OCI-LY7 (cell line): ENCODE results near the gene PARN. TPM values are rescaled to one million over a fixed set of nuclear protein-coding genes. Genes with fewer than 3 reads are reported as not detected.
"Not testable (repeated sequence)": the region's sequence is repeated elsewhere in the genome, so short reads cannot be mapped to it uniquely, and the experiment has no call there.

Source experiments
- BruUV-seq: library from RNA; stranded (reverse); fragments of 400-500 nt; replicated peaks from 2 replicates; lab custom pipeline; 2021; lab: Mats Ljungman, UMichigan
- CTCF ChIA-PET: fragments of 300-600 bp; sonication (Branson Sonifier 250); formaldehyde crosslinking; loops from one replicate; lab custom pipeline; 2022; ENCODE audit warnings: antibody characterized with exemption; ENCODE audit not compliant: unreplicated experiment; lab: Charles Lee
- POLR2A ChIA-PET: fragments of 300-600 bp; sonication (Branson Sonifier 250); formaldehyde crosslinking; loops from one replicate; lab custom pipeline; 2022; ENCODE audit warnings: antibody characterized with exemption; lab: Charles Lee
- DNase-seq: peaks from one replicate; pipeline ENCODE4 v3.0.0-alpha.2; 2015; ENCODE audit warnings: low spot score
- H2AFZ ChIP-seq: fragments of 200-600 bp; sonication (generic), shearing (Covaris generic); 2 replicates; pipeline ENCODE4 v1.6.1; 2014; ENCODE audit warnings: mild to moderate bottlenecking, antibody characterized with exemption, low read length, moderate library complexity
- H3K27ac ChIP-seq: fragments of 200-600 bp; sonication (generic); 2 replicates; pipeline ENCODE4 v1.5.1; 2014; ENCODE audit warnings: mixed run types, low read depth, mild to moderate bottlenecking, moderate library complexity, low read length, inconsistent platforms; ENCODE audit not compliant: poor library complexity, severe bottlenecking
- H3K36me3 ChIP-seq: fragments of 200-600 bp; sonication (generic); 2 replicates; pipeline ENCODE4 v1.6.1; 2014; ENCODE audit warnings: mild to moderate bottlenecking, antibody characterized with exemption, low read length, moderate library complexity, mixed read lengths; ENCODE audit not compliant: insufficient read depth
- H3K4me1 ChIP-seq: fragments of 200-600 bp; sonication (generic); 2 replicates; pipeline ENCODE4 v1.5.1; 2014; ENCODE audit warnings: mild to moderate bottlenecking, low read length; ENCODE audit not compliant: insufficient read depth, poor library complexity, severe bottlenecking
- H3K4me2 ChIP-seq: fragments of 200-600 bp; sonication (generic); 2 replicates; pipeline ENCODE4 v1.6.1; 2014; ENCODE audit warnings: mild to moderate bottlenecking, low read length
- H3K4me3 ChIP-seq: fragments of 200-600 bp; sonication (generic); 2 replicates; pipeline ENCODE4 v1.5.1; 2014; ENCODE audit warnings: mild to moderate bottlenecking, low read depth, low read length; ENCODE audit not compliant: poor library complexity, severe bottlenecking
- H3K79me2 ChIP-seq: fragments of 200-600 bp; sonication (generic); 2 replicates; pipeline ENCODE4 v1.6.1; 2016; ENCODE audit warnings: low read depth, mild to moderate bottlenecking, low read length, moderate library complexity, mixed read lengths; ENCODE audit not compliant: insufficient read depth
- H3K9me2 ChIP-seq: fragments of 200-600 bp; sonication (generic); 2 replicates; pipeline ENCODE4 v1.6.1; 2016; ENCODE audit warnings: mild to moderate bottlenecking, low read length, mixed read lengths; ENCODE audit not compliant: insufficient read depth
- H3K9me3 ChIP-seq: fragments of 200-600 bp; sonication (generic); 2 replicates; pipeline ENCODE4 v1.6.1; 2014; ENCODE audit warnings: mild to moderate bottlenecking, mixed run types, low read length, mixed read lengths
- H4K20me1 ChIP-seq: fragments of 200-600 bp; sonication (generic); 2 replicates; pipeline ENCODE4 v1.6.1; 2014; ENCODE audit warnings: mild to moderate bottlenecking, antibody characterized with exemption, low read length, moderate library complexity, mixed read lengths; ENCODE audit not compliant: insufficient read depth
- CTCF ChIP-seq: fragments of 200-600 bp; sonication (generic); conservative IDR thresholded peaks from 2 replicates; pipeline ENCODE4 v1.5.1; 2014; ENCODE audit warnings: mild to moderate bottlenecking, antibody characterized with exemption, low read length, moderate library complexity, mixed read lengths
- EZH2phosphoT487 ChIP-seq: fragments of 200-600 bp; sonication (generic); IDR thresholded peaks from 2 replicates; pipeline ENCODE4 v1.6.1; 2018; ENCODE audit warnings: low read depth, borderline replicate concordance, mild to moderate bottlenecking, mixed run types, antibody characterized with exemption, low read length, moderate library complexity, mixed read lengths
- intact Hi-C: fragments of 100-400 bp; cut with micrococcal nuclease; formaldehyde crosslinking; loops from one replicate; pipeline ENCODE4 v1.10.0; 2022; ENCODE audit not compliant: unreplicated experiment
- total RNA-seq, 2 experiments: library from RNA; depleted of rRNA in 1 of 2; stranded (reverse); fragments of >200 nt in 1 of 2; shearing (Covaris generic) in 1 of 2; gene quantifications; 2 replicates each; pipeline ENCODE4 v1.2.3, GENCODE V29; 2014 to 2022

PARN gene
- total RNA-seq, 2 experiments from 2014 or later: 40.1 to 76.5 TPM

- CTCF ChIA-PET: no interaction called here
- H4K20me1 ChIP-seq: no peaks in the 10 kb centered on the region
- BruUV-seq: no TSS peak
- no peak overlapping the region for H3K4me2 ChIP-seq
- intact Hi-C loops: no loop called here
- no peaks in the 10 kb centered on the region for H3K4me1 ChIP-seq
- no peak overlapping the region for H3K4me3 ChIP-seq
- H3K9me3 ChIP-seq: no peaks in the 10 kb centered on the region
- no peak overlapping the region for H2AFZ ChIP-seq
- H3K27ac ChIP-seq: no peak overlapping the region
- DNase-seq: no peak
- H3K9me2 ChIP-seq: no peaks in the 10 kb centered on the region
- H3K36me3 ChIP-seq: peaks cover 90% of the 10 kb centered on the region
- TF ChIP-seq EZH2phosphoT487: no peak
- no peak for TF ChIP-seq CTCF
- H3K79me2 ChIP-seq: no peaks in the 10 kb centered on the region
- POLR2A ChIA-PET: interaction anchor here (0.5 to 1.0 kb wide), 5 partner anchors 16 to 240 kb away, joined by 3 to 4 read pairs (median 3); no protein-coding TSS in a partner anchor
Measured at GRCh38 chr16:14548933-14549788, 80.9 kb downstream of the PARN start.

- CTCF ChIA-PET: no interaction called here
- peaks cover 7% of the 10 kb centered on the region; the same call in 1 of the 2 replicates for H3K9me3 ChIP-seq
- H3K4me1 ChIP-seq: no peaks in the 10 kb centered on the region
- no peak overlapping the region for H3K4me3 ChIP-seq
- BruUV-seq: no TSS peak
- no peaks in the 10 kb centered on the region for H3K9me2 ChIP-seq
- intact Hi-C loops: no loop called here
- no peaks in the 10 kb centered on the region for H3K79me2 ChIP-seq
- H4K20me1 ChIP-seq: no peaks in the 10 kb centered on the region
- no peak for DNase-seq
- H2AFZ ChIP-seq: no peak overlapping the region
- H3K36me3 ChIP-seq: peaks cover 97% of the 10 kb centered on the region
- H3K4me2 ChIP-seq: no peak overlapping the region
- POLR2A ChIA-PET: interaction anchor here (0.6 to 2.6 kb wide), 2 partner anchors 13 to 18 kb away, joined by 4 to 9 read pairs; no protein-coding TSS in a partner anchor
- no peak overlapping the region for H3K27ac ChIP-seq
- TF ChIP-seq EZH2phosphoT487 (no peak), CTCF (no peak)
Measured at GRCh38 chr16:14545346-14545884, 84.6 kb downstream of the PARN start.

- intact Hi-C loops, DNase-seq, H2AFZ ChIP-seq, CTCF ChIA-PET, H3K4me3 ChIP-seq, H3K9me2 ChIP-seq, BruUV-seq, H3K4me2 ChIP-seq, H3K4me1 ChIP-seq, H3K9me3 ChIP-seq, H3K79me2 ChIP-seq, H3K27ac ChIP-seq, H4K20me1 ChIP-seq: not testable (repeated sequence)
- peaks cover 96% of the 10 kb centered on the region for H3K36me3 ChIP-seq
- POLR2A ChIA-PET: interaction anchor here (0.5 kb wide), 1 partner anchor 41 kb away, joined by 3 read pairs; no protein-coding TSS in a partner anchor
Measured at GRCh38 chr16:14544846-14545245, 85.2 kb downstream of the PARN start.
